HL-60 (cell line): ENCODE data around the gene GRK1.

Experiments
- DNase-seq, 2 experiments: peaks; one replicate each; pipeline ENCODE4 v3.0.0-alpha.2; 2010 to 2020; ENCODE audit warnings: low read depth in 1 of 2, low spot score in 1 of 2
- H3K27ac ChIP-seq: fragments of 250-450 bp; sonication (Bioruptor Pico); replicated peaks from 2 replicates; pipeline ENCODE4 v1.5.1; 2020; ENCODE audit warnings: mild to moderate bottlenecking, moderate library complexity
- H3K27me3 ChIP-seq: fragments of 250-450 bp; sonication (Bioruptor Pico); 2 replicates; pipeline ENCODE4 v1.5.1; 2021; ENCODE audit warnings: mild to moderate bottlenecking, moderate library complexity; ENCODE audit not compliant: insufficient read depth, poor library complexity, severe bottlenecking
- H3K4me3 ChIP-seq: replicated peaks from 2 replicates; pipeline ENCODE4 v1.5.1; 2011; ENCODE audit warnings: mild to moderate bottlenecking, control low read depth, low read length; ENCODE audit not compliant: insufficient read depth
- GABPA ChIP-seq: IDR thresholded peaks from 2 replicates; pipeline ENCODE4 v1.6.1; 2012; ENCODE audit warnings: low read depth
- POLR2AphosphoS5 ChIP-seq: IDR thresholded peaks from 2 replicates; pipeline ENCODE4 v1.6.1; 2012; ENCODE audit warnings: low read depth
- SPI1 ChIP-seq: IDR thresholded peaks from 2 replicates; pipeline ENCODE4 v1.6.1; 2012; ENCODE audit warnings: low read depth, mild to moderate bottlenecking, borderline replicate concordance
- TF ChIP-seq, protein P1 (sequence below): IDR thresholded peaks from 2 replicates; pipeline ENCODE4 v1.6.1; 2012; ENCODE audit warnings: low read depth; ENCODE audit not compliant: insufficient replicate concordance
- TF ChIP-seq, protein P2 (sequence below): IDR thresholded peaks from one replicate; pipeline ENCODE4 v1.5.1; 2011; ENCODE audit warnings: low read length, control low read depth, inconsistent platforms; ENCODE audit not compliant: insufficient read depth

GRK1 gene

GRCh38 chr13:113762075-113762474 lies 95.1 kb downstream of the GRK1 start:
- no peak overlapping the region for H3K27ac ChIP-seq
- no peaks in the 10 kb centered on the region for H3K27me3 ChIP-seq
- H3K4me3 ChIP-seq = no peak overlapping the region
- TF ChIP-seq GABPA = no peak
- TF ChIP-seq, protein P1, sequence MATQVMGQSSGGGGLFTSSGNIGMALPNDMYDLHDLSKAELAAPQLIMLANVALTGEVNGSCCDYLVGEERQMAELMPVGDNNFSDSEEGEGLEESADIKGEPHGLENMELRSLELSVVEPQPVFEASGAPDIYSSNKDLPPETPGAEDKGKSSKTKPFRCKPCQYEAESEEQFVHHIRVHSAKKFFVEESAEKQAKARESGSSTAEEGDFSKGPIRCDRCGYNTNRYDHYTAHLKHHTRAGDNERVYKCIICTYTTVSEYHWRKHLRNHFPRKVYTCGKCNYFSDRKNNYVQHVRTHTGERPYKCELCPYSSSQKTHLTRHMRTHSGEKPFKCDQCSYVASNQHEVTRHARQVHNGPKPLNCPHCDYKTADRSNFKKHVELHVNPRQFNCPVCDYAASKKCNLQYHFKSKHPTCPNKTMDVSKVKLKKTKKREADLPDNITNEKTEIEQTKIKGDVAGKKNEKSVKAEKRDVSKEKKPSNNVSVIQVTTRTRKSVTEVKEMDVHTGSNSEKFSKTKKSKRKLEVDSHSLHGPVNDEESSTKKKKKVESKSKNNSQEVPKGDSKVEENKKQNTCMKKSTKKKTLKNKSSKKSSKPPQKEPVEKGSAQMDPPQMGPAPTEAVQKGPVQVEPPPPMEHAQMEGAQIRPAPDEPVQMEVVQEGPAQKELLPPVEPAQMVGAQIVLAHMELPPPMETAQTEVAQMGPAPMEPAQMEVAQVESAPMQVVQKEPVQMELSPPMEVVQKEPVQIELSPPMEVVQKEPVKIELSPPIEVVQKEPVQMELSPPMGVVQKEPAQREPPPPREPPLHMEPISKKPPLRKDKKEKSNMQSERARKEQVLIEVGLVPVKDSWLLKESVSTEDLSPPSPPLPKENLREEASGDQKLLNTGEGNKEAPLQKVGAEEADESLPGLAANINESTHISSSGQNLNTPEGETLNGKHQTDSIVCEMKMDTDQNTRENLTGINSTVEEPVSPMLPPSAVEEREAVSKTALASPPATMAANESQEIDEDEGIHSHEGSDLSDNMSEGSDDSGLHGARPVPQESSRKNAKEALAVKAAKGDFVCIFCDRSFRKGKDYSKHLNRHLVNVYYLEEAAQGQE = no peak
- TF ChIP-seq, protein P2, sequence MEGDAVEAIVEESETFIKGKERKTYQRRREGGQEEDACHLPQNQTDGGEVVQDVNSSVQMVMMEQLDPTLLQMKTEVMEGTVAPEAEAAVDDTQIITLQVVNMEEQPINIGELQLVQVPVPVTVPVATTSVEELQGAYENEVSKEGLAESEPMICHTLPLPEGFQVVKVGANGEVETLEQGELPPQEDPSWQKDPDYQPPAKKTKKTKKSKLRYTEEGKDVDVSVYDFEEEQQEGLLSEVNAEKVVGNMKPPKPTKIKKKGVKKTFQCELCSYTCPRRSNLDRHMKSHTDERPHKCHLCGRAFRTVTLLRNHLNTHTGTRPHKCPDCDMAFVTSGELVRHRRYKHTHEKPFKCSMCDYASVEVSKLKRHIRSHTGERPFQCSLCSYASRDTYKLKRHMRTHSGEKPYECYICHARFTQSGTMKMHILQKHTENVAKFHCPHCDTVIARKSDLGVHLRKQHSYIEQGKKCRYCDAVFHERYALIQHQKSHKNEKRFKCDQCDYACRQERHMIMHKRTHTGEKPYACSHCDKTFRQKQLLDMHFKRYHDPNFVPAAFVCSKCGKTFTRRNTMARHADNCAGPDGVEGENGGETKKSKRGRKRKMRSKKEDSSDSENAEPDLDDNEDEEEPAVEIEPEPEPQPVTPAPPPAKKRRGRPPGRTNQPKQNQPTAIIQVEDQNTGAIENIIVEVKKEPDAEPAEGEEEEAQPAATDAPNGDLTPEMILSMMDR = no peak
- no peak for TF ChIP-seq POLR2AphosphoS5
- no peak for TF ChIP-seq SPI1
- no peak for DNase-seq

DNA sequence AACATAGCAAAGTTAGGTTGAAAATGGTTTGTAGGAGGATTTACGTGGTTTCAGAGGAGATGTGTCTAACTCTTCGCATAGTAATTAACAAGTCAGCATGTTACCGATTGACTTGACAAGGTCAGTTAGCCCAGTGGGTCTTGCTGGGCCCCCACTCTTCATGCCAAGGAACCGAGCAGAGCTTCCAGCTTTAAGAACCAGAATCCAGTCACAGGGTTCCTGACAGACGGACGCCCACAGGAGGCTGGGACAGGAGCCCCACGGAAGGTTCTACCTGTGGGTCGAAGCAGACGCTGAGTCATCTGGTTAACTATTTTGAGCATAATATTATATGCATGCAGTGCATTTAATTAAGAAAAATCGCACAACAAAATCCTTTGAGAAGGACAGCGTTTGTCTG lies 95.5 kb downstream of the GRK1 start:
- no peak for DNase-seq
- Histone ChIP-seq H3K27me3 (no peaks in the 10 kb centered on the region), H3K4me3 (no peak overlapping the region), H3K27ac (no peak overlapping the region)
- TF ChIP-seq, protein P2 = no peak
- TF ChIP-seq POLR2AphosphoS5 (no peak), GABPA (no peak), SPI1 (no peak)
- TF ChIP-seq, protein P1 = no peak

DNA sequence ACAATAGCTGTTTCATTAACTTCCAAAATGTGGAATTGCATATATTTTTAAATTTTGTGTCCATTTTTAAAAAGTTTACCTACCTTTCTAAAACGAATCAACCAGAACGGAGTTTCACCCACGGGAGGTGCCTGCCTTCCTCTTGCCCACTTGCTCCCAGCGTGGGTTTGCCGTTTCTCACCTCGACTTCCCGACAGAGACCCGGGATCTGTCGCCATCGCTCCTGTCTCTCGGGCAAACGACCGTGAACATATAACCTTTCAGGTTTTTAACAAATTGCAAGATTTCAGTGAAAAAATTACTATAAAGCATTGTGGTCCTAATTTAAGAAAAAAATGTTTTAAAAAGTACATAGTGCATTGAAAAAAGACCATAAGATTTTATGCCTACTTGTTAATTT lies 96.2 kb downstream of the GRK1 start:
- no peak for DNase-seq
- TF ChIP-seq SPI1 (no peak), GABPA (no peak), POLR2AphosphoS5 (no peak)
- TF ChIP-seq, protein P1 = no peak
- TF ChIP-seq, protein P2 = no peak
- Histone ChIP-seq H3K27ac (no peak overlapping the region), H3K27me3 (no peaks in the 10 kb centered on the region), H3K4me3 (no peak overlapping the region)
